ENCODE measurements around the gene CGB8. TPM values are rescaled to one million over a fixed set of nuclear protein-coding genes. Genes with fewer than 3 reads are reported as not detected.

The CGB8 gene
- total and polyA plus RNA-seq, 2 donors (not counting 1 experiment from before 2014, with no cell fraction given) = not detected

DNA sequence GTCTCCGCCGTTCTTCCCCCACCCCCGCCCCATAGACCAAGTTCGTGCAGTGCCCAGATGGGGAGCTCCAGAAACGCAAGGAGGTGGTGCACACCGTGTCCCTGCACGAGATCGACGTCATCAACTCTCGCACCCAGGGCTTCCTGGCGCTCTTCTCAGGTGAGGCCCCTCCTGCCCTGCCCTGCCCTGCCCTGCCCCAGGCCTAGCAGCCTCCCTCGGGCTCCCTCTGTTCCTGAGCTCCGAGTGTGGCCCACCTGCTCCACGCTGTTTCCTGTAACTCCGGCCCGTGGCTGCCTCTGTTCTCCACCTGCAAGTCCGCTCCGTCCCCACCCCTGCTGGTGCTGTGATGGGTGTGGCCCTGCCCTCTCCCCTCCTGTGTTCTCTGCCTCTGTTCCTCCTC is 38.5 kb downstream of the CGB8 start:
- peaks cover 29% of the 10 kb centered on the region for H3K36me3 ChIP-seq (ENCODE audit: control insufficient read depth, insufficient read depth, low read length)
- DNase-seq (ENCODE audit: low read depth in 2 of 2) = no peak
- no peaks in the 10 kb centered on the region for H3K9me3 ChIP-seq (ENCODE audit: control insufficient read depth, insufficient read depth, low read depth, low read length)
- no peak overlapping the region for H2AFZ ChIP-seq (ENCODE audit: low read length)
- no peak overlapping the region for H3K4me3 ChIP-seq (replicated peaks in 1 of 4; ENCODE audit: control extremely low read depth in 1 of 4, insufficient read depth in 1 of 4, low read depth in 3 of 4, low read length in 4 of 4)
- no peaks in the 10 kb centered on the region for H3K27me3 ChIP-seq (ENCODE audit: control insufficient read depth, insufficient read depth, low read length)
- no peak overlapping the region for H3K9ac ChIP-seq (ENCODE audit: insufficient read depth, low read length)
- H3K79me2 ChIP-seq (ENCODE audit: control insufficient read depth, insufficient read depth, low read length) = no peaks in the 10 kb centered on the region
- H3K4me2 ChIP-seq (ENCODE audit: extremely low read depth, insufficient read depth, low read length) = no peak overlapping the region
- H3K4me1 ChIP-seq (ENCODE audit: control insufficient read depth, extremely low read depth, insufficient read depth, low read length) = no peaks in the 10 kb centered on the region
- H3K27ac ChIP-seq (ENCODE audit: insufficient read depth, low read length) = no peak overlapping the region
- no peaks in the 10 kb centered on the region for H4K20me1 ChIP-seq (ENCODE audit: control insufficient read depth, extremely low read depth, insufficient read depth, low read length)
- TF ChIP-seq, protein P1, sequence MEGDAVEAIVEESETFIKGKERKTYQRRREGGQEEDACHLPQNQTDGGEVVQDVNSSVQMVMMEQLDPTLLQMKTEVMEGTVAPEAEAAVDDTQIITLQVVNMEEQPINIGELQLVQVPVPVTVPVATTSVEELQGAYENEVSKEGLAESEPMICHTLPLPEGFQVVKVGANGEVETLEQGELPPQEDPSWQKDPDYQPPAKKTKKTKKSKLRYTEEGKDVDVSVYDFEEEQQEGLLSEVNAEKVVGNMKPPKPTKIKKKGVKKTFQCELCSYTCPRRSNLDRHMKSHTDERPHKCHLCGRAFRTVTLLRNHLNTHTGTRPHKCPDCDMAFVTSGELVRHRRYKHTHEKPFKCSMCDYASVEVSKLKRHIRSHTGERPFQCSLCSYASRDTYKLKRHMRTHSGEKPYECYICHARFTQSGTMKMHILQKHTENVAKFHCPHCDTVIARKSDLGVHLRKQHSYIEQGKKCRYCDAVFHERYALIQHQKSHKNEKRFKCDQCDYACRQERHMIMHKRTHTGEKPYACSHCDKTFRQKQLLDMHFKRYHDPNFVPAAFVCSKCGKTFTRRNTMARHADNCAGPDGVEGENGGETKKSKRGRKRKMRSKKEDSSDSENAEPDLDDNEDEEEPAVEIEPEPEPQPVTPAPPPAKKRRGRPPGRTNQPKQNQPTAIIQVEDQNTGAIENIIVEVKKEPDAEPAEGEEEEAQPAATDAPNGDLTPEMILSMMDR (conservative IDR thresholded peaks at IDR 0.05 in 1 of 2, IDR thresholded peaks at IDR 0.05 in 1 of 2; ENCODE audit: low read depth in 1 of 2, low read length in 2 of 2) = no peak
- TF ChIP-seq EZH2 (IDR thresholded peaks at IDR 0.05; ENCODE audit: low read length, missing control alignments) = no peak

DNA sequence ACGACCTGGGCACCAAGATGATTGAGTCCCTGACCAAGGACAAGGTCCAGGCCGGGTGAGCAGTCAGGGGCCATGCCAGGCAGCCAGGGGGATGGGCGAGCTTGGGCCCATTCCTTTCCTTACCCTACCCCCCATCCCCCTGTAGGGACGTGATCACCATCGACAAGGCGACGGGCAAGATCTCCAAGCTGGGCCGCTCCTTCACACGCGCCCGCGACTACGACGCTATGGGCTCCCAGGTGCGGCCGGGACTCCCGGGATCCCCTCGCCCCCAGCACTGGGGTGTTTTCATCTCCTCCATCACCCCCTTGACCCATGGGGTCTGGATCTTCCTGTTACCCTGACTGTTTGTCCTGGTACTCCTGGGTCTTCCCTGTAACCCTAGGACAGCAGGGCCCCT is 39.1 kb downstream of the CGB8 start:
- Histone ChIP-seq H3K36me3 (ENCODE audit: control insufficient read depth, insufficient read depth, low read length) (peaks cover 32% of the 10 kb centered on the region), H3K27me3 (ENCODE audit: control insufficient read depth, insufficient read depth, low read length) (no peaks in the 10 kb centered on the region), H3K27ac (ENCODE audit: insufficient read depth, low read length) (no peak overlapping the region), H3K9ac (ENCODE audit: insufficient read depth, low read length) (no peak overlapping the region), H3K79me2 (ENCODE audit: control insufficient read depth, insufficient read depth, low read length) (no peaks in the 10 kb centered on the region), H3K9me3 (ENCODE audit: control insufficient read depth, insufficient read depth, low read depth, low read length) (no peaks in the 10 kb centered on the region), H3K4me3 (replicated peaks in 1 of 4; ENCODE audit: control extremely low read depth in 1 of 4, insufficient read depth in 1 of 4, low read depth in 3 of 4, low read length in 4 of 4) (no peak overlapping the region), H3K4me2 (ENCODE audit: extremely low read depth, insufficient read depth, low read length) (no peak overlapping the region), H2AFZ (ENCODE audit: low read length) (no peak overlapping the region), H4K20me1 (ENCODE audit: control insufficient read depth, extremely low read depth, insufficient read depth, low read length) (no peaks in the 10 kb centered on the region), H3K4me1 (ENCODE audit: control insufficient read depth, extremely low read depth, insufficient read depth, low read length) (no peaks in the 10 kb centered on the region)
- DNase-seq (ENCODE audit: low read depth in 2 of 2) = no peak
- TF ChIP-seq, protein P1 (conservative IDR thresholded peaks at IDR 0.05 in 1 of 2, IDR thresholded peaks at IDR 0.05 in 1 of 2; ENCODE audit: low read depth in 1 of 2, low read length in 2 of 2) = no peak
- no peak for TF ChIP-seq EZH2 (IDR thresholded peaks at IDR 0.05; ENCODE audit: low read length, missing control alignments)

DNA sequence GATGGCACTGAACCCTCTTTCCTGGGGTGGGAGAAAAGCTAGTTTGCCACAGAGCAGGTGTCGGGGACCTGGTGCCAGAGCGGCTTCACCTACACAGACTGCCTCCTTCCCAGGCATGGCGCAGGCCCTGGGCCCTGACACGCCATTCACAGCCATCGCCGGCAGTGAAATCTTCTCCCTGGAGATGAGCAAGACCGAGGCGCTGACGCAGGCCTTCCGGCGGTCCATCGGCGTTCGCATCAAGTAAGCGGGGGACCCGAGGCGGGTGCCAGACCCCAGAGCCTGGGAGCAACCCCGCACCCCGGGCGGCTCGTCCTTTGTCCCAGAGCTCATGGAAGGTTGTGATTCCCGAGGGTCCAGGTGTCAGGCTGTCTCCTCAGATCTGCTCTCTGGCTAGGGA is 42.0 kb downstream of the CGB8 start:
- TF ChIP-seq EZH2 (IDR thresholded peaks at IDR 0.05; ENCODE audit: low read length, missing control alignments) = no peak
- TF ChIP-seq, protein P1 (conservative IDR thresholded peaks at IDR 0.05 in 1 of 2, IDR thresholded peaks at IDR 0.05 in 1 of 2; ENCODE audit: low read depth in 1 of 2, low read length in 2 of 2) = no peak

More for the DNA sequence above, 42.0 kb downstream of the CGB8 start:
- H2AFZ ChIP-seq (ENCODE audit: low read length) = no peak overlapping the region
- no peaks in the 10 kb centered on the region for H4K20me1 ChIP-seq (ENCODE audit: control insufficient read depth, extremely low read depth, insufficient read depth, low read length)
- peaks cover 35% of the 10 kb centered on the region for H3K36me3 ChIP-seq (ENCODE audit: control insufficient read depth, insufficient read depth, low read length)
- no peaks in the 10 kb centered on the region for H3K27me3 ChIP-seq (ENCODE audit: control insufficient read depth, insufficient read depth, low read length)
- no peak overlapping the region for H3K4me2 ChIP-seq (ENCODE audit: extremely low read depth, insufficient read depth, low read length)
- H3K9ac ChIP-seq (ENCODE audit: insufficient read depth, low read length) = no peak overlapping the region
- no peak overlapping the region for H3K4me3 ChIP-seq (replicated peaks in 1 of 4; ENCODE audit: control extremely low read depth in 1 of 4, insufficient read depth in 1 of 4, low read depth in 3 of 4, low read length in 4 of 4)
- H3K9me3 ChIP-seq (ENCODE audit: control insufficient read depth, insufficient read depth, low read depth, low read length) = no peaks in the 10 kb centered on the region
- H3K79me2 ChIP-seq (ENCODE audit: control insufficient read depth, insufficient read depth, low read length) = no peaks in the 10 kb centered on the region
- DNase-seq (ENCODE audit: low read depth in 2 of 2) = no peak
- H3K4me1 ChIP-seq (ENCODE audit: control insufficient read depth, extremely low read depth, insufficient read depth, low read length) = no peaks in the 10 kb centered on the region
- H3K27ac ChIP-seq (ENCODE audit: insufficient read depth, low read length) = no peak overlapping the region

Data from fibroblast of lung (primary cell).